HG03060 (cell line): ENCODE measurements around the gene SH3TC1.

ENCODE experiments used
- ATAC-seq: cut with Tn5 transposase; IDR thresholded peaks from one replicate; pipeline ENCODE4 v1.9.1; 2021; ENCODE audit warnings: low read depth, moderate number of reproducible peaks; ENCODE audit not compliant: unreplicated experiment

The SH3TC1 gene

GRCh38 chr4:8282134-8282641 lies 83.1 kb downstream of the SH3TC1 start:
- ATAC-seq: no peak

- ATAC-seq: no peak
These were observed 83.7 kb downstream of the SH3TC1 start for GRCh38 chr4:8282742-8283141.

GRCh38 chr4:8283161-8283560 lies 84.1 kb downstream of the SH3TC1 start:
- ATAC-seq: no peak

GRCh38 chr4:8283631-8284121 lies 84.6 kb downstream of the SH3TC1 start:
- no peak for ATAC-seq

GRCh38 chr4:8284391-8284790 lies 85.3 kb downstream of the SH3TC1 start:
- ATAC-seq: no peak

- no peak for ATAC-seq
These were observed 86.3 kb downstream of the SH3TC1 start for GRCh38 chr4:8285143-8285975.

GRCh38 chr4:8285976-8286718 lies 87.1 kb downstream of the SH3TC1 start:
- no peak for ATAC-seq

GRCh38 chr4:8286719-8287342 lies 87.7 kb downstream of the SH3TC1 start:
- ATAC-seq: no peak

GRCh38 chr4:8287343-8288280 lies 88.5 kb downstream of the SH3TC1 start:
- no peak for ATAC-seq

GRCh38 chr4:8289151-8289750 lies 90.2 kb downstream of the SH3TC1 start:
- no peak for ATAC-seq

- ATAC-seq: no peak
These were observed 91.0 kb downstream of the SH3TC1 start for GRCh38 chr4:8289956-8290700.

GRCh38 chr4:8290701-8290970 lies 91.5 kb downstream of the SH3TC1 start:
- no peak for ATAC-seq
